Skin of body (tissue), 2 donors: ENCODE results near the gene DNAJC2. TPM values are rescaled to one million over a fixed set of nuclear protein-coding genes. Genes with fewer than 3 reads are reported as not detected.
A peak's percentile ranks its signal among the peaks of the same experiment; 100 is the strongest.

Source experiments
- DNase-seq: peaks from one replicate; lab custom pipeline; 2025; lab: John Stamatoyannopoulos, UW
- total RNA-seq: library from RNA; depleted of rRNA; stranded (reverse); fragments of >200 nt; gene quantifications from one replicate; pipeline ENCODE4 v1.2.3, GENCODE V29; 2014

DNAJC2 gene, protein sequence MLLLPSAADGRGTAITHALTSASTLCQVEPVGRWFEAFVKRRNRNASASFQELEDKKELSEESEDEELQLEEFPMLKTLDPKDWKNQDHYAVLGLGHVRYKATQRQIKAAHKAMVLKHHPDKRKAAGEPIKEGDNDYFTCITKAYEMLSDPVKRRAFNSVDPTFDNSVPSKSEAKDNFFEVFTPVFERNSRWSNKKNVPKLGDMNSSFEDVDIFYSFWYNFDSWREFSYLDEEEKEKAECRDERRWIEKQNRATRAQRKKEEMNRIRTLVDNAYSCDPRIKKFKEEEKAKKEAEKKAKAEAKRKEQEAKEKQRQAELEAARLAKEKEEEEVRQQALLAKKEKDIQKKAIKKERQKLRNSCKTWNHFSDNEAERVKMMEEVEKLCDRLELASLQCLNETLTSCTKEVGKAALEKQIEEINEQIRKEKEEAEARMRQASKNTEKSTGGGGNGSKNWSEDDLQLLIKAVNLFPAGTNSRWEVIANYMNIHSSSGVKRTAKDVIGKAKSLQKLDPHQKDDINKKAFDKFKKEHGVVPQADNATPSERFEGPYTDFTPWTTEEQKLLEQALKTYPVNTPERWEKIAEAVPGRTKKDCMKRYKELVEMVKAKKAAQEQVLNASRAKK
- total RNA-seq: 18.5 TPM

DNA sequence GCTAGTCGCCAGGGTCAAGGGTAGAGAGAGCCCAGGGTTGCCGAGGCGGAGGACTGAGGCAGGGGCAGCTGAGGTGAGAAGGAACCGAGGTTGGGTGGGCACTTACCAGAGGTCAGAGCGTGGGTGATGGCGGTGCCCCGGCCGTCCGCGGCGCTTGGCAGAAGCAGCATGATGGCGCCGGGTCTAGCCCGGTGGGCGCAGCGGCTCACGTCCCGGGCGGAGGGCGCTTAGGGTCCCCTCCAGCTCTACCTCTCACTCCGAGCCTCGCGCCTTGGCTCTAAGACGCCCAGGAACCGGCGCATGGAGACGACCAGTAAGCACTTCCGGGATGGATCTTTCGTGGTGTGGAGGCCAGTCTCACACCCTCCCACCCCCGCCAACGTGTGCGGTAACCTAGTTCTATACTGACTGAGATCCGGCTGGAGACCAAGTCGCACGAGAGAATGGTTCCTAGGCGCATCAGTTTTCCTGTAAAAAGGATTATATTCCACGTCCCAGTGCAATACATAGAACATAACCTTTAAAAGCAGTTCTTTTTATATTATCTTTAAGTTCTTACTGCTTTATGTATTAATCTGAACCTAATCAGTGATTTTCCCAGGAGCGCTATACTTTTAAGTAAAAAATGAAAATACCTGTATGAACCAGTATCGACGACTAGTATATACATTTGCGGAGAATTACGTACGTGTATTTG, at the start of gene DNAJC2:
Gene DNAJC2, minus strand, starts transcription at position 315 of the 697 bp plus-strand sequence. Its CDS starts 145 bp downstream, at position 170.
- DNase-seq: peak; percentile 90

DNA sequence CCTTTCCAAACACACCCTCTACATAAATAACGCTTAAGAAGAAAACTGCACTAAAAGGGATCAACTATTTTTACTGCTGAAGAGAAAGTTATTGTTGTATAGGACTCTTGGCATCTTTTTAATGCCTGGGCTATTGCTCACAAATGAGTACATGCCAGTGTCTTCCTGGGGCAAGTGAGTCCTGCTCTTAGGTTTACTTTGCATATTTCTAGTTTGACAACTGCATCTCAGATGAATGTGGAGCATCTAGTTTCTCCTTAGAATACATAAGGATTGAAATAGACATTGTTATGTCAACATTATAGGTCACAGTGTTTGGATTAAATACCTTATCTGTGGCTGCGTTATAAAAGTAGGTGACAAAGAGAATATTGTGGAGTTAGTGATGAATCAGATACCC, 47.4 kb upstream of the DNAJC2 start:
- no peak for DNase-seq

DNA sequence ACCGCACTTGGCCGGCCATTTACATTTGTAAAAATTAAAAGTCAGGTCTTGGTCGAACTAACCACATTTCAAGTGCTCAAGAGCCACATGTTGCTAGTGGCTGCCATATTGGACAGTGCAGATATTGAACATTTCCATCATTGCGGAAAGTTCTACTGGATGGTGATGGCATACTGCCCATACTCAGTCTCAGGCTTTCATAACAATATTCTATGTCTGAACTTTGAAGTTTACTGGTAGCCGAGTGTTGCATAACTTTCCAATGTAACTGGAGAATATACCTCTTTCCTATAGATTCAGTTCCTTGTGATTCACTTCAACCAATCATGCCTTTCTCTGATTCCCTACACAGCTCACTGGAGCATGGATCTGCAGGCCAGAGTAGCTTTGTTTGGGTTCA, 46.6 kb upstream of the DNAJC2 start:
- no peak for DNase-seq

DNA sequence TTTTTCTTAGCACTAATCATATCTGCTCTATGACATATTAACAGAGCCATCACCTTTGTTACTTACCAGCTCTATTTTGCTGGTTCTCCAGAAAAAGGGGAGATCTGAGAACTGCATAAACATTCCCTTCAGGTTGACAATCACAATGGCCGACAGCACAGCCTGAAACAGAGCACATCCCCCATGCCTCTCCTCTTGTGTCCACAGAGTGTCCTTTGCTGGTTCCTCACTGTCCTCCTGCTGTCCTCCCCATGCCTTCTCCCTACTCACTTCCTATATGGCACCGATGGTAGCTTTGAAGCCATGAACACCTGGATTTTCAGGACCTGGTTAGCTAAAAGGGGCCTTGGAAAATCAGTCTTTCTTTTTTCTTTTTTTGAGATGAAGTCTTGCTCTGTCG, 44.7 kb upstream of the DNAJC2 start:
- no peak for DNase-seq

DNA sequence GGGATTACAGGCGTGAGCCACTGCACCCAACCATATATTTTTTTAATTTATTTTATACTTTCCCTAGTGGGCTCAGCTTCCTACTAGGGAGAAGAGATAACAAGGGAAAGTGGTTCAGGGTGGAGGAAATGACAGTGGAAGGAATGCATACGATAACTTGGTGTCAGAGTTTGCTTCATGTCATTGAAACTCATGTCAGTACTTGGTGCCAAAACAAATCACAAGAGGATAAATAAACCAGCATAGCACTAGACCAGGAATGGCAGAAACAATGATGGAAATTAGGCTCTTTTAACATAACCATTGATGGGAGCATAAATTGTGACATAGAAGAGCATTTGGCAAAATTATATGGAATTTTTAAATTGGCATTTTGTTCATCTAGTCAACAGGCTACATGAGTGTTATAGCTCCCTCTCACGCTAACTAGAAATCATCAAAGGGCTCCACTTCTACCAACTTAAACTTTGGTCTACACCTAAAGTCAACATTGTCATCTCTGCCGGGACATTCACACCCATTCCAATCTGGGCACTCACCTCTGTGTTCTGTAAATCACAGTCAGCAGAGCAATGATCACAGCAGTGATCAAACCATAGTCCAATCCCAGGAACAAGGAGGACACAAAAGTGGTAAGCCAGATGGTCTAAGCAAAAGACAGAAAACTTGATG, 44.0 kb upstream of the DNAJC2 start:
- no peak for DNase-seq

DNA sequence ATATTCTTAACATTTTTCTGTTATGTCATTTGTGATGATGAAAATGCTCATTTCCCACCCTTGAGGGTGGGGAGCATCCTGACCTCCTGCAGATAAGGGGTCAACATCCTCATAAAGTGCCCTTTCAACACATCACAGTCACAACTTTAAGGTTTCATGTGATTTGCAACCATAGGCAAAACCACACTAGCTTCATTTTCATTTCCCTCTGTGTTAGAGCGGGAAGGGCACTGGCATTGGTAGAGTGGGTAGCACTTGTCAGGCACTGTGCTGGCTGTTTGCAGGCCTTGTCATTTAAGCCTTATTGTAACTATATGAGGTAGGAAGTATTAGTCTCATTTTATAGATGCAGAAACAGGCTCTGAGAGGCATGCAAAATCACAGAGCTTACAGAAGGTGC, 42.7 kb upstream of the DNAJC2 start:
- DNase-seq: no peak

DNA sequence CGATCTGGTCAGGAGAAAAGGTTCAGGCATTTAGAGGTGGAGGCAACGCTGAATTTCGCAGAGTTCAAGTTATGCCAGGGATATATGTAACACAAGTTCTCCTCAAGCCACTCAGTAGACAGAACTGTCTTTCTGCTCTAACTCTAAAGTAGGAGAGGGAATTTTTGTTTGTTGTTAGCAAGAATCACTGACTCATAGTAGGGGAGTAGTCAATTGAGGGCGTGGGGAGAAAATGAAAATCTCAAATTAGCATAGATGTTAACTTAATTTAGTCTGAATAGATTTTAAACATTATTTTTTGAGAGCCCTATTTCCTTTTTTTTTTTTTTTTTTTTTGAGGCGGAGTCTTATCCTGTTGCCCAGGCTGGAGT, 37.5 kb upstream of the DNAJC2 start:
- DNase-seq: no peak

DNA sequence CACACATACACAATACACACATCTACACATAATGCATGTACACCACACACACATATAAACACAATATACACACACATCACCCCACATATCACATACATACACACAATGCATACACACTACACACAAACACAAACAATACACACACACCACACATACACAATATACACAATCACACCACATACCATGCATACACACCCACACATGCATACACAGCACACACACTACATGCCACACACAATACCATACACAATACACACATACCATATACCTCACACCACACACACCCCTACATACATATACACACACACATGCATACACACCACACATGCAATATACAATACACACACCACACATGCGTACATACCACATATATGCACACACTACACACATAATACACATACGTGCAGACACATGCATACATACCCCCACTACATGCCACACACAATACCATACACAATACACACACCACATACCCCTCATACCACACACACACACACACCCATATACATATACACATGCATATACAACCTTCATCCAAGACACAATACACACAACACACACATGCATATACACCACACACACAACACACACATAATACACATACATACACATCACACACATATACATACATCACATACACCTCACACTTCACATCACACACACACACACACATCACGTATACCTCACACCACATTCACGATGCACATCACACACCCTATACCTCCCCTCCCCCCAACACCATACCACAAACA, 36.9 kb upstream of the DNAJC2 start:
- no peak for DNase-seq

DNA sequence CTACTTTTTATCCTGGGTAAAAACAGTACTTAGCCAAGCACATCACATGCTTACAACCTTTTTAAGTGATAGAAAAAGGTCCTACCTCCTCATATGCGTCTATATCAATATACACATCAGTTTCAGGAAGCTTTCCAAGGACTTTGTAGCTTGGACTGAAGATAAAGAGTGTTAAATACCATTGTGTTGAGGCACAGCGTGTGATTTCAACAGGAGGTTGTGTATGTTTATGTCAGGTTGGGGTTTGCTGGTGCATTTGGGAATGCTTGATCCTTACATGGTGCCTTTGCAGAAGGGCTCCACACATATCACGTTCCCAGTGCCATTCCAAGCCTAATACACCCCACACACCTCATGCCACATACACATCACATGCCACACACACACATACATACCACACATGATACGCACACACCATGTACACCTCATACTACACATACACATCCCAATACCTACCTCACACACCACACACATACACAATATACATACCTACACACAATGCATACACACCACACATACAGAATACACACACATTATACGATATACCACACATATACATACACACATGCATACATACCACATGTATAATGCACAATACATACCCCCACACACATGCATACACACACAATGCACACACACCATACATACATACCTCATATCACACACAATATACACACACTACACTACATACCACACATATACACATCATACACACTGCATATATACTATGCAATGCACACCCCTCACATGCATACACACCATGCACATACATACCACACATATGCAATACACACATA, 36.0 kb upstream of the DNAJC2 start:
- DNase-seq: no peak

DNA sequence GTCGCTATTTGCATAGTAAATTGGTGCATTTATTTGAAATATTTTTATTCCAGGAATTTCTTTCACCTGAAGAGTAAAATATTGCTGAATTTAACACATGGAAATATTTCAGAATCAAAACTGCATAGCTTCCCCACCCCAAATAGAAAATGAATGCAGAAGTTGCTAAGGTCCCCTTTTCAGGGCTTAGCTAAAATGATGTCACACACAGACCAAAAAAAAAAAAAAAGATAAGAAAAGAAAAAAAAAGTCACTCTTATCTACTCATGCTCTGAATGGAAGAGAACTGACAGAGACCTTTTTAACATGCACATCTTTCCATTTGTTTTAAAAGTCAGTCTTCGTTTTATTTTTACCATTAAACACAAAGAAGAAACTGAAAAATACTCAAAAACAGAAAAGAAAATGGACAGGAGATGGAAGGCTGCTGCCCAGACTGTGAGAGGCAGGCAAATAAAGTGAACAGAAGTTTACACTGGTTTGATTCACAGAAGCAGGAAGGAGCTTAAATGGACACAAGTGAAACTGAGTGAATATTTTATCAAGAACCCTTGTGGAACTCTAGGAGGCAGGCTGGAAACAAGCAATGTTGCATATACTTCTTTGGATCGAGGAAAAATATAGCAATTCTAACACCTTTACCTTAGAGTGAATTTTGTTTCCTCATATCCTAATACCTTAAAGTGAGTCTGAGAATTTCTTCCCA, 34.9 kb upstream of the DNAJC2 start:
- DNase-seq: no peak

DNA sequence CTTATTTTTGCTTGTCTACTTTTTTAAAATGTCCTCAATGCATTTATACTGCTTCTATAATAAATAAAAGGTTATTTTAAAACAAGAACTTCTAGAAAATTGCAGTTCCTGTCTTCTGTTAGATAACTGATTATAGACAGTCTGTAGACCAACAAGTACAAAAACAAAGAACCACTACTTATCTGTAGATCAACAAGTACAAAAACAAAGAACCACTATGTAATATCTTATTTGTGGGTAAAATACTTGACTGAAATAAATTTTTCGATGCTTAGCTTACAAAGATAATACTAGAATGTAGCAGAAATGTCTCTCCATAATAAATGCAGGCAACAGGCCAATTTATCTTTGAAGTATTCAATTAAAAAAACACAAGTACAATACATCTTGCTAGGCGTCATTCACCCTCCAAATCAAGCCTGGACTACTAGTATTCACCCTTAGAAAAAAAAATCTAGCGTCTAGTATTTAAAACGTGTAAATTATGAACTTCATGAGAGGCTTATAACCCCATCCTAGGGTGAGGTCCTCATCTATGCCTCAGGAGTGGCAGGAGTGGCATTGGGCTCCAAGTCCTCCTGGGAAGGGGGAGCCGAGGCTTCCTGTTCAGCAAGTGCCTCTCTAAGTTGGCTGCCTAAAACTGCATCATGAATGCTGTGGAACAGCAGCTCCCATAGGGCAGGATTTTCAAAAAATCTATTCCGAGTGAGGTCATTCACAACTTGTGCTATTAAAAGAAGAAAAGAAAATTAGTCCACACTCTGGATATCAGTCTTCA, 29.5 kb upstream of the DNAJC2 start:
- no peak for DNase-seq

DNA sequence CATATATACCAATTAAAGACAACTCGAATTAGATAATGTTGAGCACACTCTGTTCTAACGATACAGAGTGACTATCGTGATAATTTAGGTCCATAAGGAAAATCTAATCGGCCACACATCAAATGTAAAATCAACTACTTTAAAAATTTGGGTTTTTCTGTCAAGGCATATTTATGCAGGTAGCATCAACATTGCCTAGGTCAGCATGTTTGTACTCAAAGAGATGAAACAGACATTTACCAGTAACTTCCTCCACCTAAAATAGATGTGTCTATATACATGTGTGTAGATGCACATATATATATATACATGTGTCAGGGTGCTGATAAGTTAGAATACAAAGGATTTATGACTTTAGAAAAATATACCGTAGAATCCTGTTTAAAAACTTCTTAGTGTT, 24.9 kb upstream of the DNAJC2 start:
- no peak for DNase-seq

DNA sequence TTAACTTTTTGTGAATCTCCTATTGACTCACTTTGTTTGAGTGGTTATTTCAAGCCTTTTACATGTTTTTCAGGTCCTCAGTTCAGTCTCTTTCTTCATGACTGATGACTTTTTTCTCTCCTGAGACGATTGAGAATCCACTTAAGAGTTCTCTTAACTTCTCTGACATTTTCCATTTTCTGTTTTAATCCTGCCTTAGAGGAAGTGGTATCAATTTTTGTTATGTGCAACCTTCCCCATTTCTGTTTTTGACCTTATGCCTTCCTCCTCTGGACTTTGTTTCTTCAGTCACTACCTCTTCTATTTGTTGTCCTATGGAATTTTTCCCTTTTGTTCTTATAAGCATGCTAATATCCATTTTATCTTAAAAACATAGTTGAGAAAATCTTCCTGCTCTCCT, 5.2 kb upstream of the DNAJC2 start:
- DNase-seq: no peak

DNA sequence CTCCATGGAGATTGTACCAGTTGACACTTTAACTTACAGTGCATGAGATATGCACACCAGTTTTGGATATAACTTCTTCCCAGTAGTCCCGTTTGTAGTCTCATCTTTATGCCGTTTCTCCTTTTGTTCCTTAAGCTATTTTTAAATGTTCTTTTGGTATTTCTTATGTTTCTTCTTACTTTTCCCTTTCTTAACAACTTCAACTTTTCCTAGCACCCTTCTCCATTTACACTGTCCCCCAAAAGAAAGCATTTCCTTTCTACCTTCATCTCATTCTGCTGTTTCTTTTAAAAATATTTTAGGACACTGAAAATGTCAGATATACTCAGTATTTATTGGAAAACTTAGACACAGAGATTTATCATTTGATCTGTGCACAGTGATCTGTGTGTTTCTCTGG, 4.4 kb upstream of the DNAJC2 start:
- no peak for DNase-seq

DNA sequence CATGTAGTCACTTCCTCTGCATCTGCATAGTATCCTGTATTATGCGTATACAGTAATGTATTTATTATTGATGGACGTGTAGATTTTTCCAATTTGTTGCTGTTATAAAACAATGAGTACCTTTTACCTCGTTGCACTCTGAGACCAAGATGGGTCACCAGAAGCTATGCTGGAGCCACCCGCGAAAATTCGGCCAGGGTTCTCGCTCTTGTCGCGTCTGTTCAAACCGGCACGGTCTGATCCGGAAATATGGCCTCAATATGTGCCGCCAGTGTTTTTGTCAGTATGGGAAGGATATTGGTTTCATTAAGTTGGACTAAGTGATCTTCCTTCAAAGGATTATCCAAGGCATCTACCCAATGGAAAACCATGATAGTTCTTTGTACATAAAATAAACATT, 3.9 kb upstream of the DNAJC2 start:
- no peak for DNase-seq

DNA sequence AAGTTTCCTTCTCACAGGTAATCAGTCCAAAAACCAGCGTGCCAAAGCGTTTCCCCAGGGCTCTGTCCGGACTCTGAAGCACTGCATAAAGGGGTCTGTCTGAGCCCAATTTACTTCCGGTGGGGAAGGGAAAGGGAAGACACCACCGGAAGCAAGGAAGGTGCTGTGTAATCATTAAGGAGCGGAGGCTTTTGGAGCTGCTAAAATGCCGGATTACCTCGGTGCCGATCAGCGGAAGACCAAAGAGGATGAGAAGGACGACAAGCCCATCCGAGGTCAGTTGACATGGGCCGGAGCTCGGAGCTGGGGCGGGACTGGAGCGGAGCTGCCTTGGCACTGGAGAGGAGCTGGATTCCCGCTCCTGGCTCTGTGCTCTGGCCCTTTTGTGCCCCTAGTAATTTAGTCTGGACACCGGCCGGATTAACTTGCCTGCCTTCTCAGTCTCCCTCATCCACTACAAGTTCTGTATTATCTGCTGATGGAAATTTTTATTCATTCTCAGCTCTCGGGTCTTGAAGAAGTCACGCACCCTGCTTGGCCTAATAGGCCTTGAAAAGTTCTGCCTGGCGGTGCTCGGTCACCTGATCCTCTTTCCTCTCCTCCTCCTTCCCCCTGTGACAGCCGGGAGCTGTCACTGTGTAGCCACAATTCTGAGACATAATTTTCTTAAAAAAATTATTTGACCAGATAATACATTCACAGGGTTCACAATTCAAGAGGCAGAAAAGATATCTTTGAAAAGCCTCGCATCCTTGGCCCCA, 3.1 kb upstream of the DNAJC2 start, which contains the start of gene PSMC2:
Gene PSMC2, plus strand, starts transcription at position 137 of the 761 bp plus-strand sequence. Its CDS starts 69 bp downstream, at position 206.
- peak; percentile 87 for DNase-seq

DNA sequence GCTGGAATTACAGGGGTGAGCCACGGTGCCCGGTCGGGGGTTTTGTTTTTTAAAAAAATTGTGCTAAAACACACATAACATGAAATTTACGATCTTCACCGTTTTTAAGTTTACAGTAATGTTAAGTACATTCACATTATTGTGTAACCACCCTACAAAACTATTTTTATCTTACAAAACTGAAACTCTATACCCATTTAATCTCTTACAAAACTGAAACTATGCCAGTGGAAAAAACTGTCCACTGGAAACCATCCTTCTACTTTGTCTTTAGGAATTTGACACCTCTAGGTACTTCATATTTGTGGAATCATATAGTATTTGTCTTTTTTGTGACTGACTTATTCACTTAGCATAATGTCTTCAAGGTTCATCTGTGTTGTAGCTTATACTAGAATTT, 1.8 kb upstream of the DNAJC2 start:
- DNase-seq: no peak
